Nephron progenitor cell (in vitro differentiated cells): ENCODE data around the gene LMCD1.

ENCODE experiments used
- DNase-seq: peaks from one replicate; pipeline ENCODE4 v3.0.0; 2021
- H3K27ac Mint-ChIP-seq: 2 replicates; pipeline ENCODE4 v1.8.0; 2021; ENCODE audit warnings: mild to moderate bottlenecking, moderate library complexity, mixed read lengths
- H3K27me3 Mint-ChIP-seq: 2 replicates; pipeline ENCODE4 v1.8.0; 2021; ENCODE audit warnings: mild to moderate bottlenecking, low read depth, mixed read lengths; ENCODE audit not compliant: poor library complexity
- H3K36me3 Mint-ChIP-seq: 2 replicates; pipeline ENCODE4 v1.8.0; 2021; ENCODE audit warnings: low read depth, mixed read lengths
- H3K4me1 Mint-ChIP-seq: 2 replicates; pipeline ENCODE4 v1.8.0; 2021; ENCODE audit warnings: mixed read lengths
- H3K4me3 Mint-ChIP-seq: 2 replicates; pipeline ENCODE4 v1.8.0; 2021; ENCODE audit warnings: mild to moderate bottlenecking, moderate library complexity, mixed read lengths
- H3K9me3 Mint-ChIP-seq: 2 replicates; pipeline ENCODE4 v1.8.0; 2021; ENCODE audit warnings: mild to moderate bottlenecking, moderate library complexity, mixed read lengths
- TF ChIP-seq, protein P1 (sequence below): fragments of 200-600 bp; sonication (generic); IDR thresholded peaks from 2 replicates; pipeline ENCODE4 v1.5.0; 2021; ENCODE audit warnings: antibody characterized with exemption

The LMCD1 gene

DNA sequence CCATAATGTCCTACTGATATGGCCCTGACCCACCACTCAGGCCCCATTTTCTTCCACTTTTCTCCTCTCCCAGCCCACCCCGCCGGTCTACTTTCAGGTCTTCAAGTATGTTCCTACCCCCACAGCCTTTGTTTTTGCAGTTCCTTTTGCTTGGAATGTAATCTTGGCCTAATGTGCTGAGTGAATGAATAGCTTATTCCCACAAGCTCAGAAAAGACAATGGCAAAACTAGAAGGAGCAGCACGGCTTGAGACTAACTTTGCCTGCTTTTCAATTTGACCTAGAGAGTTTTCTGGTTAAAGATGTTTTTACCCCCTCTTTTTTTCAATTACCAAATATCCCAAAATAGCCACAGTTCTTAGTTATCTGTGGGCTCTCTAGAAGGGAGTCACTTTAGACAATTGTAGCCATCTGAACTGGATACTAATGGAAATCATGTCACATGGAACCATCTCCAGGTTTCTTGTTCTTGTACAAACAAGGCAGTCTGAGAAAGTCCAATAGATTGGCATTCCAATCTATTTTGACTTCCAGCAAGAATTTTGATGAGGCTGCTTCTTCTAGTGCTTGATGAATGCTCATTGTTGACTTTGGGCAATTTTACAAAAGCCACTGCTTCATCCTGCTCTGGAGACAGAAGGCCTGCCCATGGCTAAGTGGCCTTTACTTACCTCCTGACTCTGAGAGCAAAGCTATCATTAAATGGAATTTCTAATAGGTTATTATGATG lies 16.3 kb upstream of the LMCD1 start:
- Mint-ChIP-seq H3K27ac (no peak overlapping the region), H3K9me3 (peaks cover 28% of the 10 kb centered on the region), H3K27me3 (peaks cover 15% of the 10 kb centered on the region), H3K4me3 (peak overlapping the region; percentile 5), H3K36me3 (peaks cover 30% of the 10 kb centered on the region), H3K4me1 (peaks cover 24% of the 10 kb centered on the region)
- TF ChIP-seq, protein P1, sequence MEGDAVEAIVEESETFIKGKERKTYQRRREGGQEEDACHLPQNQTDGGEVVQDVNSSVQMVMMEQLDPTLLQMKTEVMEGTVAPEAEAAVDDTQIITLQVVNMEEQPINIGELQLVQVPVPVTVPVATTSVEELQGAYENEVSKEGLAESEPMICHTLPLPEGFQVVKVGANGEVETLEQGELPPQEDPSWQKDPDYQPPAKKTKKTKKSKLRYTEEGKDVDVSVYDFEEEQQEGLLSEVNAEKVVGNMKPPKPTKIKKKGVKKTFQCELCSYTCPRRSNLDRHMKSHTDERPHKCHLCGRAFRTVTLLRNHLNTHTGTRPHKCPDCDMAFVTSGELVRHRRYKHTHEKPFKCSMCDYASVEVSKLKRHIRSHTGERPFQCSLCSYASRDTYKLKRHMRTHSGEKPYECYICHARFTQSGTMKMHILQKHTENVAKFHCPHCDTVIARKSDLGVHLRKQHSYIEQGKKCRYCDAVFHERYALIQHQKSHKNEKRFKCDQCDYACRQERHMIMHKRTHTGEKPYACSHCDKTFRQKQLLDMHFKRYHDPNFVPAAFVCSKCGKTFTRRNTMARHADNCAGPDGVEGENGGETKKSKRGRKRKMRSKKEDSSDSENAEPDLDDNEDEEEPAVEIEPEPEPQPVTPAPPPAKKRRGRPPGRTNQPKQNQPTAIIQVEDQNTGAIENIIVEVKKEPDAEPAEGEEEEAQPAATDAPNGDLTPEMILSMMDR: no peak
- no peak for DNase-seq

DNA sequence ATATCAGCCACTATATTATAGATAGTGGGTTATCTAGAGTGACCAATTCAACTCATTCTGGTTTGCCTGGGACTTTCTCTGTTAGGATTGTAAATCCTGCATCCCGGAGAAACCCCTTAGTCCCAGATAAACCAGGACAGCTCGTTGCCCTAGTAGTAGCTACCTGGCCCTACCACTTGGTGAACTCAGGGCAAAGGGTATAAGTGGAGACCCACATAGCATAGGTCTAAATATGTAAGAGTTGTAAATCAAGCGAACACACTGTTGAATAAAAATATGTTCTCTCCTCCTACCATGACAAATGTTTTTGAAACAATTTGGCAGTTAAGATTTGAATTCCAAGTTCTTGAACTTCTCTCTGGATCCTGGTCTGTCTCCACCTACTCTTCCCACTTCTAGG lies 15.7 kb upstream of the LMCD1 start:
- Mint-ChIP-seq H3K27me3 (peaks cover 15% of the 10 kb centered on the region), H3K4me1 (peaks cover 24% of the 10 kb centered on the region), H3K27ac (no peak overlapping the region), H3K9me3 (peaks cover 28% of the 10 kb centered on the region), H3K4me3 (no peak overlapping the region), H3K36me3 (peaks cover 30% of the 10 kb centered on the region)
- DNase-seq: no peak
- TF ChIP-seq, protein P1: no peak

DNA sequence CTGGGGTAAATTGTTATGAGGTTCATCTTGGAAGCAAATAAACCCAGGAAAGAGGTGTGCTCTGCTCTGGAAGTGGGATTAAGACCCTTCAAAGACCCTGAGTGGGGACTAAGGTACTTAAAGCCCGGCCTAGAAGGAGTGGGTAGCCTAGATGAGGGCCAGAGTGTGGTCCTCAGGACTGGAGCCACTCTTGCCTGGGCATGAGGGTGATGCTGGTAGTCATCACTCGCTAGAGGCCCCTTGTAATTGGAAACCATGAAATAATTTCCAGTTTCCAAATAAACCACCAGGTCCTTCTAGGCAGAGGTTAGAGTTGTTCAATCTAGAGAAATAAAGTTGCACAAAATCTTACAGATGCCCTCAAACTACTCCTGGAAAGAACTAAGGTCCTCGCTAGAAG lies 15.2 kb upstream of the LMCD1 start:
- Mint-ChIP-seq H3K36me3 (peaks cover 30% of the 10 kb centered on the region), H3K9me3 (peaks cover 28% of the 10 kb centered on the region)

DNA sequence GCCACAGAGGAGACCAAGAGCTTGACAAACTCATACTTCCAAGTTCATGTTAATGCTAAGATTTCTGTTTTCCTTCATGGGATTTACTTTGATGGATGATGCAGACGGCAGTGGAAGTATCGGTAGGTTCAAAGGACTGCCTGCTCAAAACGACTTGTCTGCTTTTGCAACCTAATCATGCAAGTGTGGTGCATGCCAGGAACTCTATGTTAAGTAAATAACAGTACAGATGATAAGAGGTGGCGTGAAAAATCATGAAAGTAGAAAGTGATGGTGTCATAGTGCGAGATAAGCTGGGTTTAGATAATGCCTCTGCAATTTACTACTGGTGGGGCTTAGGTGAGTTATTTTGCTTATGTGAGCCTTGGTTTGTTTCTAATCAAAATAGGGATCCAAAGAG lies 14.7 kb upstream of the LMCD1 start:
- H3K36me3 Mint-ChIP-seq: peaks cover 30% of the 10 kb centered on the region
- H3K4me1 Mint-ChIP-seq: peaks cover 24% of the 10 kb centered on the region
- no peak for DNase-seq
- H3K4me3 Mint-ChIP-seq: no peak overlapping the region
- H3K9me3 Mint-ChIP-seq: peaks cover 28% of the 10 kb centered on the region
- TF ChIP-seq, protein P1: no peak
- H3K27ac Mint-ChIP-seq: peak overlapping the region; percentile 12
- H3K27me3 Mint-ChIP-seq: peaks cover 10% of the 10 kb centered on the region

More for the DNA sequence above, 15.2 kb upstream of the LMCD1 start:
- peaks cover 24% of the 10 kb centered on the region for H3K4me1 Mint-ChIP-seq
- DNase-seq: no peak
- peaks cover 10% of the 10 kb centered on the region for H3K27me3 Mint-ChIP-seq
- H3K4me3 Mint-ChIP-seq: no peak overlapping the region
- no peak overlapping the region for H3K27ac Mint-ChIP-seq
- TF ChIP-seq, protein P1: no peak

DNA sequence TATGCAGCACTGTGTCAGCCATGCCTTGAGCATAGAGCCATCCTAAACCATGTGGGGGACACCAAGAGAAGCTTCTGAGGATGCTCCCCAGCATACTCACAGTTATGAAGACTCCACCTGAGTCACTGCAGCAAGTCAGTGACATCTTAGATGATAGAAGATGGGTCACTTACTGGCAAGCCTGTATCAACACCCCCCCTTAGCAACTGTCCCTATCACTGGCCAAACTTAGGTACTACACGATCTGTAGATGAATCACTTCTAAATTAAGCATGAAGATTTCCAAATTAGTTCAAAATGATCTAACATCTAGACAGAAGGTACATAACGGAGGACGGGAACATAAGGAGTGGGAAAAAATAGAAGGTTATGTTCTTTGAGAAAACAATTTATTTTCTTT lies 13.2 kb upstream of the LMCD1 start:
- Mint-ChIP-seq H3K27ac (no peak overlapping the region), H3K4me3 (no peak overlapping the region), H3K36me3 (peaks cover 30% of the 10 kb centered on the region)

More for the DNA sequence above, 13.2 kb upstream of the LMCD1 start:
- TF ChIP-seq, protein P1: no peak
- no peak for DNase-seq
- Mint-ChIP-seq H3K4me1 (peaks cover 18% of the 10 kb centered on the region), H3K9me3 (peaks cover 28% of the 10 kb centered on the region), H3K27me3 (peaks cover 10% of the 10 kb centered on the region)
